Dendritic cell treated with granulocyte-macrophage colony-stimulating factor and Interleukin-4, amounts not matched to agents 40 ng/mL and 50 ng/mL, for 4 days (primary cell): ENCODE data around the gene TLL2.

Experiments
- H3K27ac Mint-ChIP-seq: one replicate; pipeline ENCODE4 v1.8.0; 2022; ENCODE audit warnings: mild to moderate bottlenecking, mixed read lengths
- H3K27me3 Mint-ChIP-seq: one replicate; pipeline ENCODE4 v1.8.0; 2022; ENCODE audit warnings: mild to moderate bottlenecking, mixed read lengths
- H3K36me3 Mint-ChIP-seq: one replicate; pipeline ENCODE4 v1.8.0; 2022; ENCODE audit warnings: low read depth, mixed read lengths
- H3K4me1 Mint-ChIP-seq: one replicate; pipeline ENCODE4 v1.8.0; 2022; ENCODE audit warnings: low read depth, mixed read lengths
- H3K4me3 Mint-ChIP-seq: one replicate; pipeline ENCODE4 v1.8.0; 2022; ENCODE audit warnings: mild to moderate bottlenecking, moderate library complexity, mixed read lengths
- H3K9me3 Mint-ChIP-seq: one replicate; pipeline ENCODE4 v1.8.0; 2022; ENCODE audit warnings: mixed read lengths
- intact Hi-C: fragments of 100-400 bp; cut with micrococcal nuclease; formaldehyde crosslinking; loops from one replicate; pipeline ENCODE4 v1.15.0; 2022

Gene TLL2

GRCh38 chr10:96468845-96469244, 44.9 kb downstream of the TLL2 start:
- Mint-ChIP-seq H3K27me3 (peaks cover 21% of the 10 kb centered on the region), H3K4me3 (no peak overlapping the region), H3K27ac (no peak overlapping the region), H3K36me3 (no peaks in the 10 kb centered on the region), H3K9me3 (no peaks in the 10 kb centered on the region), H3K4me1 (no peaks in the 10 kb centered on the region)
- intact Hi-C loops, result no loop called here

- no peaks in the 10 kb centered on the region for H3K4me1 Mint-ChIP-seq
- H3K4me3 Mint-ChIP-seq, result no peak overlapping the region
- H3K9me3 Mint-ChIP-seq, result peaks cover 4% of the 10 kb centered on the region
- intact Hi-C loops, result no loop called here
- peaks cover 29% of the 10 kb centered on the region for H3K27me3 Mint-ChIP-seq
- no peak overlapping the region for H3K27ac Mint-ChIP-seq
- H3K36me3 Mint-ChIP-seq, result no peaks in the 10 kb centered on the region
Measured at GRCh38 chr10:96465599-96465998, 48.1 kb downstream of the TLL2 start.

- Mint-ChIP-seq H3K4me1 (no peaks in the 10 kb centered on the region), H3K9me3 (peaks cover 10% of the 10 kb centered on the region), H3K27ac (no peak overlapping the region), H3K27me3 (peaks cover 21% of the 10 kb centered on the region), H3K36me3 (no peaks in the 10 kb centered on the region), H3K4me3 (no peak overlapping the region)
- intact Hi-C loops, result no loop called here
Measured at GRCh38 chr10:96463562-96463961, 50.2 kb downstream of the TLL2 start.

- intact Hi-C loops, result no loop called here
- Mint-ChIP-seq H3K4me3 (no peak overlapping the region), H3K27me3 (peaks cover 16% of the 10 kb centered on the region), H3K27ac (no peak overlapping the region), H3K36me3 (no peaks in the 10 kb centered on the region), H3K4me1 (no peaks in the 10 kb centered on the region), H3K9me3 (peaks cover 10% of the 10 kb centered on the region)
Measured at GRCh38 chr10:96462606-96463151, 51.0 kb downstream of the TLL2 start.

GRCh38 chr10:96460316-96460715, 53.4 kb downstream of the TLL2 start:
- Mint-ChIP-seq H3K4me1 (no peaks in the 10 kb centered on the region), H3K27me3 (peaks cover 12% of the 10 kb centered on the region), H3K36me3 (no peaks in the 10 kb centered on the region), H3K9me3 (peaks cover 10% of the 10 kb centered on the region), H3K27ac (no peak overlapping the region), H3K4me3 (no peak overlapping the region)
- intact Hi-C loops, result no loop called here

- H3K9me3 Mint-ChIP-seq, result peaks cover 10% of the 10 kb centered on the region
- H3K27ac Mint-ChIP-seq, result no peak overlapping the region
- no peaks in the 10 kb centered on the region for H3K4me1 Mint-ChIP-seq
- intact Hi-C loops, result no loop called here
- no peak overlapping the region for H3K4me3 Mint-ChIP-seq
- peaks cover 8% of the 10 kb centered on the region for H3K27me3 Mint-ChIP-seq
- no peaks in the 10 kb centered on the region for H3K36me3 Mint-ChIP-seq
Measured at GRCh38 chr10:96457341-96457740, 56.4 kb downstream of the TLL2 start.

- H3K36me3 Mint-ChIP-seq, result no peaks in the 10 kb centered on the region
- H3K27me3 Mint-ChIP-seq, result peaks cover 8% of the 10 kb centered on the region
- no peak overlapping the region for H3K27ac Mint-ChIP-seq
- H3K4me3 Mint-ChIP-seq, result no peak overlapping the region
- no peaks in the 10 kb centered on the region for H3K4me1 Mint-ChIP-seq
- intact Hi-C loops, result no loop called here
- peaks cover 10% of the 10 kb centered on the region for H3K9me3 Mint-ChIP-seq
Measured at GRCh38 chr10:96456296-96456840, 57.4 kb downstream of the TLL2 start.

GRCh38 chr10:96453856-96454583, 59.7 kb downstream of the TLL2 start:
- H3K4me1 Mint-ChIP-seq, result peaks cover 6% of the 10 kb centered on the region
- H3K9me3 Mint-ChIP-seq, result no peaks in the 10 kb centered on the region
- H3K27ac Mint-ChIP-seq, result no peak overlapping the region
- H3K27me3 Mint-ChIP-seq, result peaks cover 6% of the 10 kb centered on the region
- H3K36me3 Mint-ChIP-seq, result no peaks in the 10 kb centered on the region
- no peak overlapping the region for H3K4me3 Mint-ChIP-seq
- intact Hi-C loops, result no loop called here

- intact Hi-C loops, result no loop called here
- Mint-ChIP-seq H3K27me3 (peaks cover 10% of the 10 kb centered on the region), H3K4me1 (peaks cover 6% of the 10 kb centered on the region), H3K4me3 (no peak overlapping the region), H3K9me3 (no peaks in the 10 kb centered on the region), H3K36me3 (no peaks in the 10 kb centered on the region), H3K27ac (no peak overlapping the region)
Measured at GRCh38 chr10:96452494-96453153, 61.1 kb downstream of the TLL2 start.

GRCh38 chr10:96450529-96451207, 63.1 kb downstream of the TLL2 start:
- Mint-ChIP-seq H3K4me1 (peaks cover 6% of the 10 kb centered on the region), H3K4me3 (no peak overlapping the region), H3K9me3 (no peaks in the 10 kb centered on the region), H3K27me3 (peaks cover 10% of the 10 kb centered on the region), H3K36me3 (no peaks in the 10 kb centered on the region), H3K27ac (no peak overlapping the region)
- intact Hi-C loops, result no loop called here

- H3K27me3 Mint-ChIP-seq, result peaks cover 13% of the 10 kb centered on the region
- no peak overlapping the region for H3K4me3 Mint-ChIP-seq
- no peak overlapping the region for H3K27ac Mint-ChIP-seq
- H3K9me3 Mint-ChIP-seq, result no peaks in the 10 kb centered on the region
- peaks cover 6% of the 10 kb centered on the region for H3K4me1 Mint-ChIP-seq
- intact Hi-C loops, result no loop called here
- H3K36me3 Mint-ChIP-seq, result no peaks in the 10 kb centered on the region
Measured at GRCh38 chr10:96448558-96448957, 65.2 kb downstream of the TLL2 start.

GRCh38 chr10:96448021-96448457, 65.7 kb downstream of the TLL2 start:
- peaks cover 13% of the 10 kb centered on the region for H3K27me3 Mint-ChIP-seq
- H3K9me3 Mint-ChIP-seq, result no peaks in the 10 kb centered on the region
- H3K4me3 Mint-ChIP-seq, result no peak overlapping the region
- H3K27ac Mint-ChIP-seq, result no peak overlapping the region
- H3K36me3 Mint-ChIP-seq, result no peaks in the 10 kb centered on the region
- intact Hi-C loops, result no loop called here
- H3K4me1 Mint-ChIP-seq, result peaks cover 11% of the 10 kb centered on the region

- Mint-ChIP-seq H3K4me1 (peaks cover 11% of the 10 kb centered on the region), H3K27me3 (peaks cover 13% of the 10 kb centered on the region), H3K27ac (no peak overlapping the region), H3K9me3 (no peaks in the 10 kb centered on the region), H3K36me3 (no peaks in the 10 kb centered on the region), H3K4me3 (no peak overlapping the region)
- intact Hi-C loops, result no loop called here
Measured at GRCh38 chr10:96446966-96447596, 66.6 kb downstream of the TLL2 start.
